GM21515 (cell line): ENCODE results near the gene FAM110A.
A peak's percentile ranks its signal among the peaks of the same experiment; 100 is the strongest.
"Not testable (repeated sequence)": the region's sequence is repeated elsewhere in the genome, so short reads cannot be mapped to it uniquely, and the experiment has no call there.

Experiments used
- ATAC-seq: cut with Tn5 transposase; IDR thresholded peaks from one replicate; pipeline ENCODE4 v1.9.1; 2021; ENCODE audit not compliant: unreplicated experiment

The FAM110A gene

DNA sequence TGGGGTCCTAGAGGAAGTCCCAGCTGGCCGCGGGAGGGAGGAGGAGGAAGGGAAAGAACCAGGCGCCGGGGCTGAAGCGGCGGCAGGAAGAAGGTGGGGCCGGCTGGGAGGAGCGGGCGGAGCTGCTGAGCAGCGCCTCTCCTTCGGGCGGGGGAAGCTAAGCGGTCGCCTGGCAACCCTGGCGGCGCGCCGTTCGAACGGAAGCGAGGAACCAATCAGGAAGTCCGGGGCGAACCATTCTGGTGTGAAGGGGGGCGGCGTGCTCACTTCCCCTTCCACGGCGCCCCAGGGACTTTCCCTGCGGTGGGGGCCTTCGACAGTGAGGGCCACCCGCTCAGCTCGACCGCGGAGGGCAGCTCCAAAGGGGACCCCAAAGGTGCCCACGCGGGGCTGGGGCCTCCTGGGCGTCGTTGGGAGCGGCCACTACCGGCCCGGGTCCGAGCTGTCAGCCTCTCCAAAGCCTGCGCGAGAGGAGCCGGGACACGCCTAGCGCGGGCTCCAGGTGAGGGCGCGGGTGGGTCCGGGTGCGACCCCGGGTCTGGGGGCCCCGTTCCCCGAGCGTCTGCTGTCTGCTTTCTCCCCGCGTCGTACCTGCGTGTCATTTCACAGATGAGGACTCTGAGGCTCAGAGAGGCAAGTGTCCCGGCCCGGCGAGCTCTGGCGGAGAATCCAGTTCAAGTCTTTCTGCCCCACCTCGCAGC is at the start of gene FAM110A:
TSS of gene FAM110A (plus strand) at position 266 of the 701 bp plus-strand sequence. CDS start 11,090 bp downstream, outside the sequence.
- peak; percentile 93 for ATAC-seq

DNA sequence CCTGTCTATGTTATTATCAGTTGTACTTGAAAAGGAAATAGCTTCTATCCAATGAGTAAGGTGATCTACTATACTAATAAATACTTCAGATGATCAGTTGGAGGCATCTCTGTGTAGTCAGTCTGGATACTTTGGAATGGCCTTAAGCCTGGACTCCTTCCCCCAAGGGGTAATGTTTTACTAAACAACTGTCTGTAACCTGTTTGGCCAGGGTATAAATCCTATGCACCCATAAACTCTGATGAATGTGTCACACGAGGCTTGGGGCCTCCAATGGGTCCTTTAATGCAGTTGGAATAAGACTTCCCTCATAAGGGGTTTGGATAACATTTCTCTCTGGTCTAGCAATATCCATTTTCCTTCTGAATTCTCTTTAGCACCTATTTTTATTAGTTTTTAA is 45.7 kb upstream of the FAM110A start:
- ATAC-seq: no peak

DNA sequence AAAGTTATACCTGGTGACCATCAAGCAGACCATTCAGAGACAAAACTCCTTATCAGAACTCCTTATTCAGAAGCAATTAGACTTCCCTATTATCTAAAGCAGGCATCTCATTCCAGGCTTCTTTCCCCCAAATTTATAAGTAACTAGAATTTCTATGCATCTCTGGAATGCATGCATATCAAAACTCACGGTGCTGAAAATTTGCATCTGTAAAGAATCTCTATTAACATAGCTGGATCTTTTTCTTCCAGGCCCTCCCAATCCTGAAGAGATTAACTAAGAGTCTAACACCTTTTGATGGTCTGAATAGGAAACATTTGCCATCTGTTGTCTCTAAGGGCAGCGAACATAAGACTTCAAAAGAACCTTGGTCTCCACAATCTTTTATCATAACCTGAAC is 42.5 kb upstream of the FAM110A start:
- ATAC-seq: no peak

DNA sequence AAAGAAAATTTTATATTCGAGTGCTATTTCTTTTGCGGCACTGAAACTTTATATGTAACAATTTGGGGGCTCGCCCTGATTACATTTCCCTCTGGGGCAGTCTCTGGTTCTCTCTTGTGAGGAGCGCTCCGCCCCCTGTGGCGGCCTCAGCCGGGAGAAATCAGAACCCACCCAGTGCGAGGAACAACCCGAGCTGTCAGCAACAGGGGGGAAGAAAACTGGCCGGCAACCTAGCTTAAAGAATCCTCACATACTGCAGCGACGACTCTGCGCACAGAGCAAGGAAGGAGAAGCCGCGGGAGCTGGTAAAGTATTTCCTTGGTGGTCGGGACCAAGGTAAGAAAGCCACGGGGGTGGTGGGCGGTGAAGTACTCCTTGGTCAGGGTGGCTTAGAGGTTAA is 41.3 kb upstream of the FAM110A start:
- no peak for ATAC-seq

DNA sequence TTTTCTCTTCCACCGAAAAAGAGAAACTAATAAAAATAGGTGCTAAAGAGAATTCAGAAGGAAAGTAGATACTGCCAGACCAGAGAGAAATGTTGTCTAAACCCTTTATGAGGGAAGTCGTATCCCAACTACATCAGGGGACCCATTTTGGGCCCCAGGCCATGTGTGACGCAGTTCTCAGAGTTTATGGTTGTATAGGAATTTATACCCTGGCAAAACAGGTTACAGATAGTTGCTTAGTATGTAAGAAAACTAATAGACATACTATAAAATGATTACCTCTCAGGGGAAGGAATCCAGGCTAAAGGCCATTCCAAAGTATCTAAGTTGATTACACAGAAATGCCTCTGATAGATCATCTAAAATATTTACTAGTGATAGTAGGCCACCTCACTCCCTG is 36.6 kb upstream of the FAM110A start:
- ATAC-seq: no peak

DNA sequence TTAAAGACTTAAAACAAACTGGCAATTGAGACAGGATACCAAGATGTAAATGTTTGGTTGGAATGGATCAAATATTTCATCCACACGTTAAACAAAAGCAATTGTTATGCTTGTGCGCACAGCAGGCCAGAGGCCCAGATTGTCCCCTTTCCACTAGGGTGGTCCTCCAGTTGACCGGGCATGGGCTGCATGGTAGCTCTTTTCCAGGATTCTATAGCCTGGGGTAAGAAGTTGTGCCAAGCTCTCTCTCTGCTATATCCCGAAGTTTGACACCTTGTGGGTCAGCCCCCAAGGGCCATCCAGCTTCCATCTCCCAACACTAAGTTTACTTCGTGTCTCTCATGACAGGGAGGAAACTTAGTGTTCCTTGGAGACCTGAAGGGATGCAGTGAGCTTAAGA is 34.8 kb upstream of the FAM110A start:
- ATAC-seq: not testable (repeated sequence)

DNA sequence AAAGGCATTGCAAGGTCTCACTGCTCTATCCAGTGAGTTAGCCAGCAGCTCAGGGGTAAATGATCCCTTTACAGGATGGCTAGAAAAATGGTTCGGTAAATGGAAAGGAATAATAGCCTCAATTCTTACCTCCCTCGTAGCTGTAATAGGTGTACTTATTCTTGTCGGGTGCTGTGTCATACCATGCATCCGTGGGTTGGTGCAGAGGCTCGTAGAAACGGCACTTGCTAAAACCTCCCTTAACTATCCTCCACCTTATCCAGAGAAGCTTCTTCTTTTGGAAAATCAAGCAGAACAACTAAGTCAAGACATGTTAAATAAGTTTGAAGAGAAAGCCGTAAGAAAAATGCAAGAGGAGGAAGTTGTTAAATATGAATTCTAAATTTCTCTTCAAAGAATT is 33.5 kb upstream of the FAM110A start:
- ATAC-seq: not testable (repeated sequence)

DNA sequence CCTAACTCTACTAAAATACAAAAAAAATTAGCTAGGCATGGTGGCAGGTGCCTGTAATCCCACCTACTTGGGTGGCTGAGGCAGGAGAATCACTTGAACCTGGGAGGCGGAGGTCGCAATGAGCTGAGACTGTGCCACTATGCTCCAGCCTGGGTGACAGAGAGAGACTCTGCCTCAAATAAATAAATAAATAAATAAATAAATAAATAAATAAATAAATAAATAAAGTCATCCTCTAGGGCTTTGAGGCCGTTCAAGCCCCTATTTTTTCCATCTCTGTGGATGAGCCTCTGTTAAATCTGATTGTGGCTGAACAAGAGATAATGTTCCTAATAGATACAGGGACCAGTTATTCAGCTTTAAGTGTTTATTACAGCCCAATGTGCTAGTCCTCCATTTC is 31.8 kb upstream of the FAM110A start:
- no peak for ATAC-seq

DNA sequence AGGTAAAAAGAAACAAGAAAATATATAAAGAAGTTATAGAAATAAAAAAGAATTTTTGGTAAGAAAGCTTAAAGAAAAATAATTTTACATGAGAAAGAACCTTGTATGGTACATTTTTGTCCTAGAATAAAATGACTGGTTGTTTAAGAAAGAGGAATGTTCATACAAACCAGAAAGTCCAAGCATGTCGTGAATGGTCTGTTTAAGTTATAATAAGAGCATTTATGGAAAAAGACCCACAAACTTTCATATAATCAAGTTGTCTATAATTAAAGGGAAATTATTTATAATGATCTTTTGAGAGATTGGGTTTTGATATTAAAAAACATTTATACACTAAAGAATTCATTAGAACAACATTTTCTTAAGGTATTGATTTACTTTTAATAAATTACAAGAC is 27.8 kb upstream of the FAM110A start:
- ATAC-seq: no peak

DNA sequence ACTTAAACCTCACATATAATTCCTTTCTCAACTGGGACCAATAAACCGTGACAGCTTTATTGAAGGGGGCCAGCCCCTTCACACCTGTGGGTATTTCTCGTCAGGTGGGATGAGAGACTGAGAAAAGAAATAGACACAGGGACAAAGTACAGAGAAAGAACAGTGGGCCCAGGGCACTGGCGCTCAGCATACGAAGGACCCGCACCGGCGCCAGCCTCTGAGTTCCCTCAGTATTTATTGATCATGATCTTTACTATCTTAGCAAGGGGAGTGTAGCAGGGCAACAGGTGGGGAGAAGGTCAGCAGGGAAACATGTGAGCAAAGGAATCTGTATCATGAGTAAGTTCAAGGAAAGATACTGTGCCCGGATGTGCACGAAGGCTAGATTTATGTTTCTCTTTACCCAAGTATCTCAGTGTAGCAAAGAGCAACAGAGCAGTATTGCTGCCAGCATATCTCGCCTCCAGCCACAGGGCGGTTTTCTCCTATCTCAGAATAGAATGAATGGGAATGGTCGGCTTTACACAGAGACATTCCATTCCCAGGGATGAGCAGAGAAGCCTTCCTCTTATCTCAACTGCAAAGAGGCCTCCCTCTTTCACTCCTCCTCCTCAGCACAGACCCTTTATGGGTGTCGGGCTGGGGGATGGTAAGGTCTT is 21.6 kb upstream of the FAM110A start:
- not testable (repeated sequence) for ATAC-seq

DNA sequence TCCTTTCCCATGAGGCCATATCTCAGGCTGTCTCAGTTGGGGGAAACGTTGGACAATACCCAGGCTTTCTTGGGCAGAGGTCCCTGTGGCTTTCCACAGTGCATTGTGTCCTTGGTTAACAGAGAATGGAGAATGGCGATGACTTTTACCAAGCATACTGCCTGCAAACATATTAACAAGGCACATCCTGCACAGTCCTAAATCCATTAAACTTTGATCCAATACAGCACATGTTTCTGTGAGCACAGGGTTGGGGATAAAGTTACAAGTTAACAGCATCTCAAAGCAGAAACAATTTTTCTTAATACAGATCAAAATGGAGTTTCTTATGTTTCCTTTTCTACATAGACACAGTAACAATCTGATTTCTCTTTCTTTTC is 21.1 kb upstream of the FAM110A start:
- ATAC-seq: not testable (repeated sequence)

DNA sequence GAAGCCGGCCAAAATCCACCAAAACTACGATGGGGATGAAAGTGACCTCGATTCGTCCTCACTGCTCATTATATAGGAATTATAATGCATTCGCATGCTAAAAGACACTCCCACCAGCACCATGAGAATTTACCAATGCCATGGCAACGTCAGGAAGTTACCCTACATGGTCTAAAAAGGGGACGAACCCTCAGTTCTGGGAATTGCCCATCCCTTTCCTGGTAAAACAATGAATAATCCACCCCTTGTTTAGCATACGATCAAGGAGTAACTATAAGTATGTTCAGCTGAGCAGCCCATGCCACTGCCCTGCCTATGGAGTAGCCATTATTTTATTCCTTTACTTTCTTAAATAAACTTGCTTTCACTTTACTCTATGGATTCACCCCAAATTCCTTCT is 20.1 kb upstream of the FAM110A start:
- ATAC-seq: no peak

DNA sequence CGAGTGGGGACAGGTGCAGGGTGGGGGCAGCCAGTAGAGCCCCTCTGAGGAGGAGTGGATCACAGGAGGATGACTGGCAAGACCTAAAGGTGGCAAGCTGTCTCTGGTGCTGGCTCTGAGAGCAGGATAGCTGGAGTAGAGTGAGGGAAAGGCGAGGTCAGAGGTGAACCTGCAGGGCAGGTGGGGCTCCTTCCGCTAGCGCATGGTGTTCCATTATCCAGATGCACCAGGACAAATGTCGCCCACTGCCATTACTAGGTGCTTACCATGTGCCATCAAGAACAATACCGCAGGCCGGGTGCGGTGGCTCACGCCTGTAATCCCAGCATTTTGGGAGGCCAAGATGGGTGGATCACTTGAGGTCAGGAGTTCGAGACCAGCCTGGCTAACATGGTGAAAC is 18.3 kb upstream of the FAM110A start:
- no peak for ATAC-seq

DNA sequence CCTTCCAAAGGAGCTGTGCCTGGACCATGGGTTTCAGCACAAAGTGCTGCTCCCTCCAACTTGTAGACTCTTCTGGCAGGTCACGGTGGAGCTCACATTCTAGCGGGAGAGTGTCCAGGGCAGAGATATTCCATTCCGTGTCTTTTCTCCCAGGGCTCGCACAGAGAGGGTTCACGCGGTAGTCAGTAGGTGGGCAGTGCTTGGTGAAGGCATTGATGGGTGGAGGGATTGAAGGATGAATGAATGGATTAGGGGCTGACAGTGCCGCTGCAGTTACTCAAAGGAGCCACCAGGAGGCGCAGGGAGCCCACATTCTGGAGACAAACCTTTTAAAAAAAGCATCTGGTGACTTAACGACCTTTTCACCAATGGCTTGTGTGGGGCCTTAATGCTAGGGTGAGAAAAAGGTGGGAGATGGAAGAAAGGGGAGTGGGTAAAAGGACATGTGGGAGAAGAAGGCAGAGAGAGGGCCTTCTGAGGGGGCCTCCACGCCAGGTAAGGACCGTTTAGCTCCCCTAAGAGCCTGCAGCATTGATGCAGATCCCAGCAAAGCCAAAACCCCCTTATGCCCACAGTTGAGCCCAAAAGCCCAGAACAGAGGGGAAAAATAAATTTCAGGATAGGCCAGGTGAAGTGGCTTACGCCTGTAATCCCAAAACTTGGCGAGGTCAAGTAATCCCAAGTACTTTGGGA is 17.5 kb upstream of the FAM110A start:
- no peak for ATAC-seq

DNA sequence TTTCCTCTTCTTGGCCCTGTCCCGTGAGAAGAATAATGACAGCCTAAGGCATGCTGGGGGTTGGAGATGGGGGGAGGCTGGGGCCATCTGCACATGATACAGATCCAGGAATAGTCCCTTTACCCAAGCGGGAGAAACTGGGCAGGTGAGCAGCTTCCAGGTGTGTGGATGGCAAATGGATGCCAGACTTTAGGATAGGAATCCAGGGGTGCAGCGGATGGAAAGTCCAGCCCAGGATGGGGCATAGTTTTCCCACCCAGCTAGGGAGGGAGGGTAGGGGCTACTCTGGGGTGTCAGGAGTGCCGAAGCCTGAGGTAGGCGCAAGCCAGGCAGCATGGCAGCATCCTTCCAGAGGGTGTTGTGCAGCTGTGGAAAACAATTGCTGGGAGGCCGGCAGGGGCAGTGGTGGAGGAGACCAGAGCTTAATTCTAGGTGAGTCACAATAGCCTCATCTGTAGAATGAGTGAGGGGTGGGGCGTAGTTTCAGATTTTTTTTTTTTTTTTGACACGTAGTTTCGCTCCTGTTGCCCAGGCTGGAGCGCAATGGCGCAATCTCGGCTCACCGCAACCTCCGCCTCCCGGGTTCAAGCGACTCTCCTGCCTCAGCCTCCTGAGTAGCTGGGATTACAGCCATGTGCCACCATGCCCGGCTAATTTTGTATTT is 15.4 kb upstream of the FAM110A start:
- ATAC-seq: no peak

DNA sequence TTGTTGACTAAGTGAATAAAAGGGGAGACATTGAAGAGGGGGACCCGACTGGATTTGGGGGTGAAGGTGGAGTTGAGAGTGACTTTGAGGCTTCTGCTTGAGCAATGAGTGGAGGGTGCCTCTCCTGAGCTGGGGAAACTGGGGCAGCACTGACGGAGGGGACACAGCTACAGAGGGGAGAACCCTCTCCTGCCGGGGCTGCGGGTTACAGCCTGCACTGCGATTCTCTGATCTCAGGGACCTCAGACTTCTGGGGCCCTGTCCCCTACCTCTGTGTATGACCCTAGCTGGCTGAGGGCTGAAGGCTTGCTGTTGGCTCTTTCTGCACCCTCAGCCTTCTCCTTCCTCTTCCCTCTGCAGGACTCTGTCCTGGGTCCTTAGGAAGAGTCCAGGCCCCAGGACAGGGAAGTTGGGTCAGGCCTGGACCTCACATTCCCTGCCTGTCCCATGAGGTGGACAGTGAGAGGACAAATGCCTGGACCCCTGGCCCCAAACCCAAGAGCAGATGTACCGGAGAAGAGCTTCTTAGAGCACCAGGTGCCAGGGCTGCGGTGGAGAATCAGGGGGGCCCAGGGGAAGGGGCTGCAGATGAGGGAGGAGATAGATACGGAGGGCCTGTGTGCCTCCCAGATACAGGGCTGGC is 13.7 kb upstream of the FAM110A start:
- no peak for ATAC-seq

DNA sequence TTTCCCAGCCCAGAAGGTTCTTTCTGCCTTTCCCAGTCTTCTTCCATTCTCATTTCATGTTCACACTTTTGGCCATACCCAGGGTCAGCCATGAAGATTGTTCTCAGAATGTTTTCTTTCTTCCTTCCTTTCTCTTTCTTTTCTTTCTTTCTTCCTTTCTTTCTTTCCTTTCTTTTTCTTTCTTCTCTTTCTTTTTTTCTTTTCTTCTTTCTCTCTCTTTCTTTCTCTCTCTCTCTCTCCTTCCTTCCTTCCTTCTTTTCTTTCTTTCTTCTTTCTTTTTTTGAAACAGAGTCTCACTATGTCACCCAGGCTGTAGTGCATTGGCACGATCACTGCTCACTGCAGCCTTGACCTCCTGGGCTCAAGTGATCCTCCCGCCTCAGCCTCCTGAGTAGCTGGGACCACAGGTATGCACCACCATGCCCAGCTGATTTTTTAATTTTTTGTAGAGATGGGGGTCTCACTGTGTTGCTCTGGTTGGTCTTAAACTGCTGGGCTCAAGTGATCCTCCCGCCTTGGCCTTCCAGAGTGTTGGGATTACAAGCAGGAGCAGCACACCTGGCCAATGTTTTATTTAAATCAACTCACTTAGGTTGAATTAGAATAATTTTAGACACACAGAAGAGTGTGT is 13.1 kb upstream of the FAM110A start:
- no peak for ATAC-seq

DNA sequence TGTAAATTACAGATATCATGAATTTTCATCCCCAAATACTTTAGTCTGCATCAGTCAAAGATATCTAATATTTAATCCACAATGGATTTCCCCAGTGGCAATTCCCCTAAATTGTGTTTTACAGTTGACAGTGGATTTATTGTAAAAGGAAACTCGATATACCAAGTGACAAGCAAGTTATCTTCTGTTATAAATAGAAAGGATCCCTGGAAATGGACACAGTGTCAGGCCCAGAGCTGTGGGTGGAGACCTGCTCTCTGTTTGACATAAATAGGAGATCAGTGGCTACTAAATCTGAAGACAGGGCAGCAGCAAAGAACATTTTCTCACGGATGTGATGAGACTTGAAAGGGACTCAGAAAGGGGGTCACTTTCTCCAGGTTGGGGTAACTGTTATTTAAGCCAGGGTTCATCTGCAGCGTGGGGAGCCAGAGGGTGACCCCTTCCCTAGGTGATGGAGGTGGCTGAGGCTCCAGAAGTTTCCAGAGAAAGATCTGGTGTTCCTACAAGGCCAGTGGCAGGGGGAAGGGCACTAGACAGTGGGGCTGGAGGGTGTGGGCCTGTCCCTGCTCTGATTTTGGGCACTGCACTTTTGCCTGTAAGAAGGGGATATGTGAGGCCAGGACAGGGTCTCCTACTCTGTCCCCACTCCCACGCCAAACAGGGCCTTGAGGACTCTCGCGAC is 12.3 kb upstream of the FAM110A start:
- no peak for ATAC-seq

DNA sequence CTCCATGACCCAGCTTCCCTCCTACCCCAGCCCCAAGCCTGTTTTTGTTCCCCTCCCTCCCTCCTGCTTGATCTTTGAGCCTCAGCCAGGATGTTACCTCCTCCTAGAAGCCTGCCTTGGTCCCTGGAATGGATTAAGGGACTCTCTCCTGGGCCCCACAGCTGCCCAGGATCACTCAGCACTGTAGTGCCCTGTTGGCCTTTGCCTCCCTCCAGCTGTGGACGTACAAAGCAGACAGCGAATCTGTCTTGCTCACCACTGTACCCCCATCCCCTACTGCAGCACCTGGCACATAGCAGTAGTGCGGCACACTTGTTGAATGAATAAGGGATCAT is 11.8 kb upstream of the FAM110A start:
- ATAC-seq: no peak
